ENCODE results near the gene INMT.

- TF ChIP-seq CTCF (IDR thresholded peaks at IDR 0.05): no peak
- no peak for TF ChIP-seq POLR2A (IDR thresholded peaks at IDR 0.05; ENCODE audit: low read depth)
Observed at GRCh38 chr7:30739691-30740090, 12.2 kb upstream of the INMT start.
